ENCODE results near the gene TRIM2.

DNA sequence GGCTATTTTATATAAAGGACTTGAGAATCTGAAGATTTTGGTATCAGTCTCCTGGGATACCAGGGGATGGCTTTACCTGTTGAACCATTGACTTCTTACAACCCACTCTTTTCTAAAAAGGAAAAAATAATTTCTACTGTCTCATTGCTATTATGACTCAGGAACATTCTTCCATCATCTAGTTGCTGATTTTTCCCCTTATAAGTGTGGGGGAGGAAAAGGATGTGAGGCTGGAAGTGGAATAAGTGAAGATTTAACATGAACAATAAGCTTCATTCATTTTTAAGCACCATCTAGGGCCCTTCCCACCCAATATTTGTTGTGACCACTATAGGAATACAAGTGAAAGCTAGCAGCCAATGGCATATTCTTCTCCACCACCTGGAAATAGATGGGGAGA lies 129.6 kb downstream of the TRIM2 start:
- TF ChIP-seq, protein P1, sequence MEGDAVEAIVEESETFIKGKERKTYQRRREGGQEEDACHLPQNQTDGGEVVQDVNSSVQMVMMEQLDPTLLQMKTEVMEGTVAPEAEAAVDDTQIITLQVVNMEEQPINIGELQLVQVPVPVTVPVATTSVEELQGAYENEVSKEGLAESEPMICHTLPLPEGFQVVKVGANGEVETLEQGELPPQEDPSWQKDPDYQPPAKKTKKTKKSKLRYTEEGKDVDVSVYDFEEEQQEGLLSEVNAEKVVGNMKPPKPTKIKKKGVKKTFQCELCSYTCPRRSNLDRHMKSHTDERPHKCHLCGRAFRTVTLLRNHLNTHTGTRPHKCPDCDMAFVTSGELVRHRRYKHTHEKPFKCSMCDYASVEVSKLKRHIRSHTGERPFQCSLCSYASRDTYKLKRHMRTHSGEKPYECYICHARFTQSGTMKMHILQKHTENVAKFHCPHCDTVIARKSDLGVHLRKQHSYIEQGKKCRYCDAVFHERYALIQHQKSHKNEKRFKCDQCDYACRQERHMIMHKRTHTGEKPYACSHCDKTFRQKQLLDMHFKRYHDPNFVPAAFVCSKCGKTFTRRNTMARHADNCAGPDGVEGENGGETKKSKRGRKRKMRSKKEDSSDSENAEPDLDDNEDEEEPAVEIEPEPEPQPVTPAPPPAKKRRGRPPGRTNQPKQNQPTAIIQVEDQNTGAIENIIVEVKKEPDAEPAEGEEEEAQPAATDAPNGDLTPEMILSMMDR (IDR thresholded peaks at IDR 0.05) = no peak
- no peak for TF ChIP-seq TEAD4 (IDR thresholded peaks at IDR 0.05; ENCODE audit: borderline replicate concordance, insufficient read depth)
- TF ChIP-seq POLR2AphosphoS5 (IDR thresholded peaks at IDR 0.05; ENCODE audit: low read depth, low read length) = no peak
- TF ChIP-seq, protein P2, sequence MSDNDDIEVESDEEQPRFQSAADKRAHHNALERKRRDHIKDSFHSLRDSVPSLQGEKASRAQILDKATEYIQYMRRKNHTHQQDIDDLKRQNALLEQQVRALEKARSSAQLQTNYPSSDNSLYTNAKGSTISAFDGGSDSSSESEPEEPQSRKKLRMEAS (IDR thresholded peaks at IDR 0.05; ENCODE audit: low read depth) = no peak
- TF ChIP-seq ELF1 (IDR thresholded peaks at IDR 0.05) = no peak
- no peak for TF ChIP-seq RAD21 (IDR thresholded peaks at IDR 0.05; ENCODE audit: low read length)
- no peak for TF ChIP-seq EZH2phosphoT487 (IDR thresholded peaks at IDR 0.05; ENCODE audit: borderline replicate concordance, low read depth)
- TF ChIP-seq, protein P3, sequence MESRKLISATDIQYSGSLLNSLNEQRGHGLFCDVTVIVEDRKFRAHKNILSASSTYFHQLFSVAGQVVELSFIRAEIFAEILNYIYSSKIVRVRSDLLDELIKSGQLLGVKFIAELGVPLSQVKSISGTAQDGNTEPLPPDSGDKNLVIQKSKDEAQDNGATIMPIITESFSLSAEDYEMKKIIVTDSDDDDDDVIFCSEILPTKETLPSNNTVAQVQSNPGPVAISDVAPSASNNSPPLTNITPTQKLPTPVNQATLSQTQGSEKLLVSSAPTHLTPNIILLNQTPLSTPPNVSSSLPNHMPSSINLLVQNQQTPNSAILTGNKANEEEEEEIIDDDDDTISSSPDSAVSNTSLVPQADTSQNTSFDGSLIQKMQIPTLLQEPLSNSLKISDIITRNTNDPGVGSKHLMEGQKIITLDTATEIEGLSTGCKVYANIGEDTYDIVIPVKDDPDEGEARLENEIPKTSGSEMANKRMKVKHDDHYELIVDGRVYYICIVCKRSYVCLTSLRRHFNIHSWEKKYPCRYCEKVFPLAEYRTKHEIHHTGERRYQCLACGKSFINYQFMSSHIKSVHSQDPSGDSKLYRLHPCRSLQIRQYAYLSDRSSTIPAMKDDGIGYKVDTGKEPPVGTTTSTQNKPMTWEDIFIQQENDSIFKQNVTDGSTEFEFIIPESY (IDR thresholded peaks at IDR 0.05; ENCODE audit: borderline replicate concordance, low read depth) = no peak
